GM18526 (cell line): ENCODE measurements around the gene MX2.

Experiments used
- POLR2A ChIP-seq: IDR thresholded peaks from 3 replicates; pipeline ENCODE4 v1.6.1; 2011; ENCODE audit not compliant: insufficient read length; ENCODE audit errors: extremely low read depth

The MX2 gene

DNA sequence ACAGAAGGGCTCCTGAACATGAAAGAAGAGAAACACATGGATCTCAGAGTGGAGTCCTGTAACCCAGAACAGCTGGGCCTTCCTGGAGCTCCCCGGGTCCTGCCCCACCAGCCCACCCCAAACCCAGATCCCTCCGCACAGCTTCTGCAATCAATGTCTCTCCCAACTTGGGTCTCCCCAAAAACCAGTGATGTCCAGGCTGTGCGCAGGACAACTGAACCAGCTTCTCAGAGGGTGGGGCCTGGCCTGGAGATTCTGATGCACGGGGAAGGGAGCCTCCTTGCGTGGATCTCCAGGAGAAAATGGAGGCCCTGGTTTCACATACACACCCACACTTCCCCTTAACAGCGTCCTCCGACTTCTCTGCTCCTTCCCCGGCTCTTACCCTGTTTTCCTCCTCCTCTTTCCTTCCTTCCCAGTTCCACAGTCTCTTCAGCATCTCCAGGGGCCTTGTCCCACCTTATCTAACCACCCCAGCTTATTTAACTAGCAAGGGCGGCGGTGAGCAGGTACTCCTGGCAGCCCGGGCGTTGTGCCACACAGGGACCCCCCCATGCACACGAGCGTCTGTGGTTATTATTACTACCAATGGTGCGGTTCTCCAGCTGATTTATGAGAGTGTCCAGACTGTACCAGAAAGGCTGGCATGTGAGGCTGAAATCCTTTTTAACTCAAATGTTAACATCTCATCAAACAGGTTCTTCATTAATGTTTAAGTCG is 11.2 kb upstream of the MX2 start:
- no peak for TF ChIP-seq POLR2A

DNA sequence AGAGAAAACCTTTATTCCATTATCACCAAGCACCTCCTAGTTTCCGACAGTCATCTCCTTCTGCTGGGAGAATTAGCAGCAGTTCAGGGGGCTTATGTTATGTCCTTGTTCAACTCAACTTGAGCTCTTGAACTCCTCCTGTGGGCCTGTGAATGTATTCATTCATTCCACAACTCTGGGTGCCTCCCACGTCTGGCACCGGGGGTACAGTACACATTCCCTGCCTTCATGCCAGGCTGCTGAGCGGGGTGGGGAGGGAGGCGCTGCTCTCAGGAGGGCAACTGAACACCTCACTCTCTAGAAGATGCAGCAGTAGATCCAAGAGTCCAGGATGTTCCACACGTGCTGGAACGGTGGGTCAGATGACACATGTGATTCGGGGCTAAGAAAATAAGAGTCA is 4.3 kb upstream of the MX2 start:
- TF ChIP-seq POLR2A: no peak

DNA sequence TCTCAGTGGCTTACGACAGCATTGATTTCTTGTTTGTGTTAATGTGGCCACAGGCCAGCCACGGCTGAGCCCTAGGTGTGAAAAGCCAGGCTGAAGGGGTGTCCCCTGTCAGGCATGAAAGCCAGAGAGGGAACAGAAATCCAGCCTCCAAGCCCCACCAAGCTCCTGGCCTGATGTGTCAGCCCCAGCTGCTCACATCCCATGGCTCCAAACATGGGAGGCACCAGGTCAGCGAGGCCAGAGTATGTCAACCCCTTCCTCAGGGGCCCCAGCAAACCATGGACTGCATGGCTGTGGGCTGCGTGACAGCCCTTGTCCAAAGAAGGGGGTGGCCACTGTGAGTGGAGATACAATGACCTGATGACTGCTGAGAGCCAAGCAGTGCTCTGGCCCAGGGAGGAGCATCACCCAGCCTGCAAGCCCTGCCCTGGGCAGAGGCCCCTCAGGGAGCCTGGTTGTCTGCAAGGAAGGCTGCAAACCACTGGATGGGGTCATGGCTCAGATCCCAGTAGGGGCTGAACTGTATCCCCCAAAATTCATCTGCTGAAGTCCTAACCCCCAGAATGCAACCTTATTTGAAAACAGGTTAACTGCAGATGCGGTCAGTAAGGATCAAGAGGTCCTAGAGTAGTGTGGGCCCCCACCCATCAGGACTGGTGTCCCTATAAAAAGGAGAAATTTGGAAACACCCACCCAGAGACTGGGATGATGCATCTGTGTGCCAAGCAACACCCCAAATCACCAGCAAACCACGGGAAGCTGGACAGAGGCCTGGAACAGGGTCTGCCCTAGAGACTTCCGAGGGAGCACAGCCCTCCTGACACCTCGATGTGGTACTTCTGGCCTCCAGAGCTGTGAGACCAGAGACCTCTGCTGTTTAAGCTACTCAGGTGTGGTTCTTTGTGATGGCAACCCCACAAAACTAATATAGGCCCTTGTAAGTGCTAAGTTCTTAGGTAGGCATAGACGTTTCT is 3.3 kb upstream of the MX2 start:
- TF ChIP-seq POLR2A: no peak

DNA sequence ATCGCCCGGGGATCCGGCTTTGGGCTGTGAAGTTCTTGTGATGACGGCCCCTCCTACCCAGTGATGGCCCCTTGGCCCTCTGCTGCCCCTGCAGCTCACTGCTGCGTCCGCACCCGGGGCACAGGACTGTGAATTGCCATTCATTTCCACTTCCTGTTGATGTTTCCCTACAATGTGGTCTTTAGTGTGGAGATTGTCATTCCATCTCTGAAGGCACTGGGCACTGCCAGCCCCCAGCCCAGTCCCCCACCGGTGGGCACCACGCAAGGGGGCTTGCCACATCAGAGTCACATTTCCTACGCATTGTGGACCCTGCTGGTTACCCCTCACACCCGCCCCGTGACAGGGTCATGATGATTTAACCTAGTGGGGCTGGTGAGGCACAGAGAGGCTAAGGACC is 2.5 kb upstream of the MX2 start:
- no peak for TF ChIP-seq POLR2A

DNA sequence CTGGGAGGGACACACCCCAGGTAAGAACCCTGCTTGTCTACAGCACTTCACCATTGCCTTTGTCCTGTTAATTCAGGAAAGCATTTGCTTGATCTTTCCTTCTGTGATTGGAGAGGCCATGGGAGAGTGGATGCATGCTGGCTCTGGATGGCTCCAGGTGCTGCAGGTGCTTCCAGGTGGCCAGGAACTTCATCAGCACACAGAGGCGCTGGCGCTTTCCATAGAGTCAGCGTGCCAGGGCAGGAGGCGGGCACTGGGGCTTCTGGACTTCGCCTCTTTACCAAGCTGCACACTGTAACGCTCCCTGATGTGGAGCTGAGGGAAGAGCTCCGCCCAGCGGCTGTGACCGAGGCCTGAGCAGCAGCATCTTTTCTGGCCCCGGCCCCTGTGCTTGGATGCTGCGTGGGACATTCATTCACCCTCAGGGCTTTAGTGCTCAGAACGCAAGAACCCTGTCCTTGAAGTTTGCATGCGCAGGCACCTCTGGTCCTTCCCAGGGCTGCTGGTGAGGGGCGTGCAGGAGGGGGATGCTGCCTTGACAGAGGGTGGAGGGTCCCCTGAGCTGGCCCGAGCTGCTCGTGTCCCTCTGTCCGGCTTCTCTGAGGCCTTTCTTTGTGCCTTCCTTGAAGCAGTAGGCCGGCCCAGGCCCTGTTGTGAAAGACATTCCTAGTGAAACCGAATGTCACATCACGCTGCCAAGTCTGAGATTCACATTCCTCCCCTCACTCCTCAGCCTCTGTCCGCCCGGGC is 1.6 kb upstream of the MX2 start:
- TF ChIP-seq POLR2A: no peak

DNA sequence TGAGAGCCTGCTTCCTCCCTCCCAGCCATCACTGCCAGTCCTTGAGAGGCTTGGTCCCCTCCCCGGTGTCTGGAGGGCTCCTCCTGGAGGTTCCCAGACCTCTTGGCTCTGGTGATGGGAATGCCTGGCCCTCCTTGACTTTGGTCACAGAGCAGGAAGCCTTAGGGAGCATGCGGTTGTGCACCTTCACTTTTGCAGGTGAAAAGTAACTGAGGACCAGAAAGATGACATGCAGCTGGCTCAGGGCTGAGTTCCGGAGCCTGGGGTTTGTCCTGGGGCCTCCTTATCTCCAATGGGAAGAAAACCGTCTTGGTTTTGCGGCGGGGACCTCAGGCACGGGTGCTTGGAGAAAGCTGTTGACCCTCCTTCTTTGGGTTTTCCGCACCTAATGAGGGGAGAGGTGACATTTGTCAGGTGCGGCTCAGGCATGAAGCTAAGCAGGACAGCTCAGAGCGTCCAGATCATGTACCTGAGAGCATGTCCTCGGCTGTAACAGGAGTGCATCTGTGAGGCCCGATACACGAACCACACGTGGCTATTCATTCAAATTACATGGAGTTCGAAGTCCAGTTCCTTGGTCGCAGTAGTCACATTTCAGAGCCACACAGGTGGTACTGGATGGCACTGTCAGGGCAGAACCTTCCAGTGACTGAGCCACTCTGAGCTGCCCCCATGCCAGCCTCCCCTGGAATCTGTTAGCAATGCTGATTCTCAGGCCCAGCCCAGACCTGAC is 608 bp upstream of the MX2 start:
- no peak for TF ChIP-seq POLR2A

DNA sequence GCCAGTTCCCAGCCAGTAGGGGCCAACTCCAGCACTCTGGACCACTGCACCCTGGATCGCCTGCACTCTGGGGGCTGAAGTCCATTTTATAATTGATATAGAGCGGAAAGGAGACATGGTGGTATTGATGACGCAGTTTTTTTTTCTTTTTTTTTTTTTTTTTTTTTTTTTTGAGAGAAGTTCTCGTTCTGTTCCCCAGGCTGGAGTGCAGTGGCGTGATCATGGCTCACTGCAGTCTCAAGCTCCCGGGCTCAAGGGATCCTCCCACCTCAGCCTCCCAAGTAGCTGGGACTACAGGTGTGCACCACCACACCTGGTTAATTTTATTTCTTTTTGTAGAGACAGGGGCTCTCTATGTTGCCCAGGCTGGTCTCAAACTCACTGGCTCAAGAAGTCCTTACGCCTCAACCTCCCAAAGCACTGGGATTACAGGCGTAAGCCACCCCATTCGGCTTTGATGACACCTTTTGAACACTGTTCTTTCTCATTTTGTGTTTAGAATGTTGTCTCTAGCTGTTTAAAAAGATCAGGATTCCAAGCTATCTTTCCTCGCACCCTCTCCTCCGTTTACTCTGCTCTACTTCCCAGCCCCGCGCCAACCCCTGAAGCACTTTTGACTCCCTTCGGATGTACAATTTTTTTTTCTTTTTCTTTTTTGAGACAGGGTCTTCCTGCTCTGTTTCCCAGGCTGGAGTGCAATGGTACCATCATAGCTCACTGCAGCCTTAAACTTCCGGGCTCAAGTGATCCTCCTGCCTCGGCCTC is 960 bp downstream of the MX2 start:
- no peak for TF ChIP-seq POLR2A

DNA sequence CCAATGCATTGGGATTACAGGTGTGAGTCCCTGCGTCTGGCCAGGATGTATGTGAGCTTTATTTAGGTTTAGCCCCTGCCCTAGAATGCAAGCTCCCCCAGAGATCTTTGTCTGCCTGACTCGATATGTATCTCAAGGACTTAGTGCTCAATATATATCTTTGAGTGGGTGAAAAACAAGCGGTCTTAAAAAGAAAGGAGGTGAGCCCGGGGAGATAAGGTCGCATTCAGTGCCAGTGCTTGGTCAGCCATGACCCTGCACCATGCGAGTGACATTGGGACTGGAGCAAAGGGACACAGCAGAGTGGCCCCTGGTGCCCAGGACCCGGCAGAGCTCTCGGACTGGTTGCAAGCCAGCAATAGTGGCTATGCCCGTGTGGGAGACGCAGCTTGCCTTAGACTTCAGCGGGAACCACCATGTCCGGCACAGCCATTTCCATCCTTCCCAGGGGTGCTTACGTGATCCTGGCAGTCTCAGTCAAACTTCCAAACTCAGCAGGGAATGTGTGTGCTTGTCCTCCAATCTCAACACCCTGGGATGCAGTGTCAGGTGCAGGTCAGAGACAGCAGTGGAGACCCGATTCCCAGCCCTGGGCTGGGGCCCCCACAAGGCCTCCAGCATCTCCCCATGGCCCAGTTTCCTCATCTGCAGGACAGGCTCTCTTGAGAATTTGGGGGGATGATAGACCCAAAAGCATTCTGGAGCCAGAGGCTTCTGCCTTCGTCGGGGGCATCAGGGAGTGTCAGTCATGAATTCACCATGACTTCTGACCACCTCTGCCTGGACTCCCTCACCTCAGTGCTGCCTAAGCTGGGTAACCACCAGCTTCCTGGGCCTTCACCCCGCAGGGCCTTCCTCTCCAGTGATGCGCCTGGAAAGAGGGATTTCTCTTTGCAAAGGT is 1.8 kb downstream of the MX2 start:
- TF ChIP-seq POLR2A: no peak

DNA sequence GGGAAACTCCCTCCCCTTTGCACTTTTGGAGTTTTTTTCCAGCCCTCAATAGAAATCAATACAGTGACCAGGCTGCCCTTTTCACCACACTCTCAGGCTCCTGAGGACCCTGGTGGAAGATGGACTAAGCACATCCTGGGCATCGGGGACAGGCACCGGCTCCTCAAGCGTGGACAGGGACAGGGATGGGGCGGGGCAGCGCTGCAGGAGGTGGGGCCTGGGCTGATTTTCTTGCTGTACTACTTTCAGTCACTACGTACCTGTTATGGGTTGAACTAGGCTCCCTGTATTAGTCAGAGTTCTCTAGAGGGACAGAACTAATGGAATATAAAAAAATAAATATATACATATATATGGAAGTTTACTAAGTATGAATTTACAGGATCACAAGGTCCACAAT is 2.5 kb downstream of the MX2 start:
- TF ChIP-seq POLR2A: no peak

DNA sequence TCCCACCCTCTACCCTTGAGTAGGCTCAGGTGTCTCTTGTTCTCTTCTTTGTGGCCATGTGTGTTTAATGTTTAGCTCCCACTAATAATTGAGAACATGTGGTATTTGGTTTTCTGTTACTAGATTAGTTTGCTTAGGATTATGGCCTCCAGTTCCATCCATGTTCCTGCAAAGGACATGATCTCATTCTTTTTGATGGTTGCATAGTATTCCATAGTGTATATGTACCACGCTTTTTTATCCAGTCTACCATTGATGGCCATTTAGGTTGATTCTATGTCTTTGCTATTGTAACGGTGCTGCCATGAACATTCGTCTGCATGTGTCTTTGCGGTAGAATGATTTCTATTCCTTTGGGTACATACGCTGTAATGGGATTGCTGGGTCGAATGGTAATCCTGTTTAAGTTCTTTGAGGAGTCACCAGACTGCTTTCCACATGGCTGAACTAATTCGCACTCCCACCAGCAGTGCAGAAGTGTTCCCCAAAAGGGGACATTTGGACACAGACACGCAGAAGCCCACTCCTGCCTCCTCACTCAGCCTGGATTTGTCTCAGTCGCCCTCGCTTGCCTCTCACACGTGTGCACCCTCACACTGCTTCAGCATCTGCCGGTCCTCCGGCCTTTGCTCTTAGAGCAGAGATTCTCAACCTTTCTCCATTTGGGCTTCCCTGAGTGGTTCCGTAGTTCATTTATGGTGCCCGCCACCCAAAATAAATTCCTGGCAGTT is 3.7 kb downstream of the MX2 start:
- TF ChIP-seq POLR2A: no peak

DNA sequence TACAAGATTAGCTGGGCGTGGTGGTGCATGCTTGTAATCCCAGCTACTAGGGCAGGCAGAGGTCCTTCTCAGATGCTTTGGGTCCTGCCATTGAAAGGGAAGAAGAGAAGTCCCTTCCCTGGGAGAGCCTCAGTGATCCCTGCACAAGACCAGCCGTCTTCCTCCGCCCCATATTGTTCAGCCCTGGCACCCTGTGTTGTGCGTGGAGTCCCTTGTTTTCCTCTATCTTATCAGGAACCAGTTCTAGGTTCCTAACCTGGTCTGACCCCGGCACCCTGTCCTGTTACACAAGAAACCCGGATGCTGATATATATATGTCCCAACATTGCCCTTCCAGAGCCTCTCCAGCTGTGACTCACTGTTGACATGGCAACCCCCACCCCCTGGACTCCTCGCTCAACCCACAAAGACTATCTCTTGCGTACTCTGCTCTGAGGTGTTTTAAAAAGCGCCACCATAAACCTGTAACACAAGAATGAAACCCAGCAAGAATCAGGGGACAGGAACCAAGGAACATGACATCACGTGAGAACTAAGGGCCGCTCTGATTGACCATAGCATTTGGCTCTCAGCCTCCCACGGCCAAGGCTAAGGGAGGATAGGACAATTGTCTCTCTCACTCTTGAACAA is 4.8 kb downstream of the MX2 start:
- no peak for TF ChIP-seq POLR2A

DNA sequence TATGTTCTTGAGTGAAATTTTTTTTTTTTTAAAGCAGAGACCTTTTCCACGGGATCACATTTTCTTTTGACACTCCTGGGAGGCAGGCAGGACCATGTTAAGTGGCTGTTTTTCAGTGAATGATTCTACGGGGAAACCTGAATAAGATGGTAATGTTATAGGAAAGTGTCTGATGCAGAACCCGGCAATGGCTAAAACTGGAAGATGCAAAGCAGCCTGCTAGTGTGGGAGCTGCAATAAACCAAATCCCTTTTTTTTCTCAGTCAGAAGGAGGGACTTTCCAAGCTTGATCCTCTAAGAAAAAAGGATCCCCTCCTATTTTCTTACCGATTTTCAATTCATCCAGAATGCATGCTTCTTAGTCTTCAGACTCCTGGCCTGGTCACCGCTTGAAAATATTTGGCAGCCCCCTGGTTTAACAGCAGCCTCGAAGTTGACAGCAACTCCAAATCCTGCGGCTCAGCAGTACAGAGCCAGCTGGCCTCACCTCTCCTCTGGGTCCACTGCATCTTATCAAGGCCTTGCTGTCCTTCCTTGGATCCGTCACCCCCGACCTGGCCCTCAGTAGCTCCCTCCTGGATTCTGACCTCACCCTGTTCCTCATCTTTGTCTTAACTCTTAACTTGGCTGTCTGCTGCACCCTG is 5.6 kb downstream of the MX2 start:
- no peak for TF ChIP-seq POLR2A
